Sigmoid colon (tissue), 4 donors: ENCODE data around the gene FLRT1.

Source experiments
- POLR2A ChIP-seq, 2 donors: fragments of 450-650 bp; IDR thresholded peaks; one replicate each; pipeline ENCODE4 v1.6.1; 2016; ENCODE audit warnings: antibody characterized with exemption in 2 of 2, mild to moderate bottlenecking in 2 of 2, moderate library complexity in 2 of 2
- POLR2AphosphoS5 ChIP-seq, 4 donors: sonication (generic); formaldehyde crosslinking; IDR thresholded peaks; one replicate each; pipeline ENCODE4 v1.6.1; 2017; ENCODE audit warnings: antibody characterized with exemption in 4 of 4
- TF ChIP-seq, protein P1 (sequence below), 4 experiments: fragments of 450-650 bp in 3 of 4; fragments of 200-600 bp in 1 of 4; IDR thresholded peaks; one replicate each; pipeline ENCODE4 v1.5.1; 2016 to 2019; ENCODE audit warnings: antibody characterized with exemption in 4 of 4, mild to moderate bottlenecking in 3 of 4, moderate library complexity in 2 of 4

- TF ChIP-seq, protein P1, sequence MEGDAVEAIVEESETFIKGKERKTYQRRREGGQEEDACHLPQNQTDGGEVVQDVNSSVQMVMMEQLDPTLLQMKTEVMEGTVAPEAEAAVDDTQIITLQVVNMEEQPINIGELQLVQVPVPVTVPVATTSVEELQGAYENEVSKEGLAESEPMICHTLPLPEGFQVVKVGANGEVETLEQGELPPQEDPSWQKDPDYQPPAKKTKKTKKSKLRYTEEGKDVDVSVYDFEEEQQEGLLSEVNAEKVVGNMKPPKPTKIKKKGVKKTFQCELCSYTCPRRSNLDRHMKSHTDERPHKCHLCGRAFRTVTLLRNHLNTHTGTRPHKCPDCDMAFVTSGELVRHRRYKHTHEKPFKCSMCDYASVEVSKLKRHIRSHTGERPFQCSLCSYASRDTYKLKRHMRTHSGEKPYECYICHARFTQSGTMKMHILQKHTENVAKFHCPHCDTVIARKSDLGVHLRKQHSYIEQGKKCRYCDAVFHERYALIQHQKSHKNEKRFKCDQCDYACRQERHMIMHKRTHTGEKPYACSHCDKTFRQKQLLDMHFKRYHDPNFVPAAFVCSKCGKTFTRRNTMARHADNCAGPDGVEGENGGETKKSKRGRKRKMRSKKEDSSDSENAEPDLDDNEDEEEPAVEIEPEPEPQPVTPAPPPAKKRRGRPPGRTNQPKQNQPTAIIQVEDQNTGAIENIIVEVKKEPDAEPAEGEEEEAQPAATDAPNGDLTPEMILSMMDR (IDR thresholded peaks at IDR 0.05): no peak
- no peak for TF ChIP-seq POLR2A (IDR thresholded peaks at IDR 0.05)
- no peak for TF ChIP-seq POLR2AphosphoS5 (IDR thresholded peaks at IDR 0.05)
Observed at GRCh38 chr11:63999349-64000025, 36.2 kb upstream of the FLRT1 start.
